ENCODE measurements around the gene TBC1D5. TPM values are rescaled to one million over a fixed set of nuclear protein-coding genes. Genes with fewer than 3 reads are reported as not detected.

The TBC1D5 gene
- total RNA-seq, 1 donor from 2014 or later: 48.1 TPM

- no peaks in the 10 kb centered on the region for H3K4me1 ChIP-seq
- peaks cover 0 to 7% of the 10 kb centered on the region in 2 donors for H3K36me3 ChIP-seq
- H3K9me3 ChIP-seq: no peaks in the 10 kb centered on the region
- H3K27me3 ChIP-seq: no peaks in the 10 kb centered on the region
- H3K27ac ChIP-seq: no peak overlapping the region
- intact Hi-C loops (cut with DNase I): no loop called here
- no peak overlapping the region for H3K4me3 ChIP-seq
- no peak for DNase-seq (ENCODE audit: extremely low spot score in 2 of 2)
- TF ChIP-seq POLR2AphosphoS5 (IDR thresholded peaks at IDR 0.05; ENCODE audit: insufficient read depth in 1 of 2, low read depth in 1 of 2) (no peak), CTCF (IDR thresholded peaks at IDR 0.05) (no peak), POLR2A (IDR thresholded peaks at IDR 0.05) (no peak)
These were observed 337.9 kb downstream of the TBC1D5 start for GRCh38 chr3:17404548-17404947.

GRCh38 chr3:17402442-17402841, 340.0 kb downstream of the TBC1D5 start:
- Histone ChIP-seq H3K4me1 (no peaks in the 10 kb centered on the region), H3K27ac (no peak overlapping the region), H3K27me3 (no peaks in the 10 kb centered on the region), H3K36me3 (peaks cover 0 to 13% of the 10 kb centered on the region in 2 donors), H3K9me3 (no peaks in the 10 kb centered on the region), H3K4me3 (no peak overlapping the region)
- intact Hi-C loops (cut with DNase I): no loop called here
- no peak for TF ChIP-seq CTCF (IDR thresholded peaks at IDR 0.05)
- no peak for DNase-seq (ENCODE audit: extremely low spot score in 2 of 2)

GRCh38 chr3:17401912-17402311, 340.5 kb downstream of the TBC1D5 start:
- TF ChIP-seq CTCF (IDR thresholded peaks at IDR 0.05) (no peak), POLR2A (IDR thresholded peaks at IDR 0.05) (no peak)
- H3K27ac ChIP-seq: no peak overlapping the region
- H3K4me3 ChIP-seq: no peak overlapping the region
- no peaks in the 10 kb centered on the region for H3K27me3 ChIP-seq
- no peaks in the 10 kb centered on the region for H3K9me3 ChIP-seq
- H3K36me3 ChIP-seq: peaks cover 0 to 17% of the 10 kb centered on the region in 2 donors
- no peak for DNase-seq (ENCODE audit: extremely low spot score in 2 of 2)
- no peaks in the 10 kb centered on the region for H3K4me1 ChIP-seq
- intact Hi-C loops (cut with DNase I): no loop called here

- Histone ChIP-seq H3K27me3 (no peaks in the 10 kb centered on the region), H3K9me3 (no peaks in the 10 kb centered on the region), H3K4me3 (no peak overlapping the region), H3K4me1 (no peaks in the 10 kb centered on the region), H3K36me3 (peaks cover 0 to 17% of the 10 kb centered on the region in 2 donors), H3K27ac (no peak overlapping the region)
- no peak for TF ChIP-seq CTCF (IDR thresholded peaks at IDR 0.05)
- no peak for TF ChIP-seq POLR2A (IDR thresholded peaks at IDR 0.05)
- TF ChIP-seq POLR2AphosphoS5 (IDR thresholded peaks at IDR 0.05; ENCODE audit: insufficient read depth in 1 of 2, low read depth in 1 of 2): no peak
- intact Hi-C loops (cut with DNase I): no loop called here
- no peak for DNase-seq (ENCODE audit: extremely low spot score in 2 of 2)
These were observed 342.8 kb downstream of the TBC1D5 start for GRCh38 chr3:17399586-17399985.

GRCh38 chr3:17398959-17399551, 343.4 kb downstream of the TBC1D5 start:
- no peak for DNase-seq (ENCODE audit: extremely low spot score in 2 of 2)
- intact Hi-C loops (cut with DNase I): no loop called here
- Histone ChIP-seq H3K36me3 (peaks cover 0 to 11% of the 10 kb centered on the region in 2 donors), H3K27me3 (no peaks in the 10 kb centered on the region), H3K27ac (no peak overlapping the region), H3K4me1 (no peaks in the 10 kb centered on the region), H3K4me3 (no peak overlapping the region), H3K9me3 (no peaks in the 10 kb centered on the region)
- TF ChIP-seq CTCF (IDR thresholded peaks at IDR 0.05) (no peak), POLR2A (IDR thresholded peaks at IDR 0.05) (no peak), POLR2AphosphoS5 (IDR thresholded peaks at IDR 0.05; ENCODE audit: insufficient read depth in 1 of 2, low read depth in 1 of 2) (no peak)

Measured in vagina (tissue), 2 donors.